ENCODE results near the gene IRS1.
"Not testable (repeated sequence)": the region's sequence is repeated elsewhere in the genome, so short reads cannot be mapped to it uniquely, and the experiment has no call there.

Gene IRS1, protein sequence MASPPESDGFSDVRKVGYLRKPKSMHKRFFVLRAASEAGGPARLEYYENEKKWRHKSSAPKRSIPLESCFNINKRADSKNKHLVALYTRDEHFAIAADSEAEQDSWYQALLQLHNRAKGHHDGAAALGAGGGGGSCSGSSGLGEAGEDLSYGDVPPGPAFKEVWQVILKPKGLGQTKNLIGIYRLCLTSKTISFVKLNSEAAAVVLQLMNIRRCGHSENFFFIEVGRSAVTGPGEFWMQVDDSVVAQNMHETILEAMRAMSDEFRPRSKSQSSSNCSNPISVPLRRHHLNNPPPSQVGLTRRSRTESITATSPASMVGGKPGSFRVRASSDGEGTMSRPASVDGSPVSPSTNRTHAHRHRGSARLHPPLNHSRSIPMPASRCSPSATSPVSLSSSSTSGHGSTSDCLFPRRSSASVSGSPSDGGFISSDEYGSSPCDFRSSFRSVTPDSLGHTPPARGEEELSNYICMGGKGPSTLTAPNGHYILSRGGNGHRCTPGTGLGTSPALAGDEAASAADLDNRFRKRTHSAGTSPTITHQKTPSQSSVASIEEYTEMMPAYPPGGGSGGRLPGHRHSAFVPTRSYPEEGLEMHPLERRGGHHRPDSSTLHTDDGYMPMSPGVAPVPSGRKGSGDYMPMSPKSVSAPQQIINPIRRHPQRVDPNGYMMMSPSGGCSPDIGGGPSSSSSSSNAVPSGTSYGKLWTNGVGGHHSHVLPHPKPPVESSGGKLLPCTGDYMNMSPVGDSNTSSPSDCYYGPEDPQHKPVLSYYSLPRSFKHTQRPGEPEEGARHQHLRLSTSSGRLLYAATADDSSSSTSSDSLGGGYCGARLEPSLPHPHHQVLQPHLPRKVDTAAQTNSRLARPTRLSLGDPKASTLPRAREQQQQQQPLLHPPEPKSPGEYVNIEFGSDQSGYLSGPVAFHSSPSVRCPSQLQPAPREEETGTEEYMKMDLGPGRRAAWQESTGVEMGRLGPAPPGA (N-terminal part only)

DNA sequence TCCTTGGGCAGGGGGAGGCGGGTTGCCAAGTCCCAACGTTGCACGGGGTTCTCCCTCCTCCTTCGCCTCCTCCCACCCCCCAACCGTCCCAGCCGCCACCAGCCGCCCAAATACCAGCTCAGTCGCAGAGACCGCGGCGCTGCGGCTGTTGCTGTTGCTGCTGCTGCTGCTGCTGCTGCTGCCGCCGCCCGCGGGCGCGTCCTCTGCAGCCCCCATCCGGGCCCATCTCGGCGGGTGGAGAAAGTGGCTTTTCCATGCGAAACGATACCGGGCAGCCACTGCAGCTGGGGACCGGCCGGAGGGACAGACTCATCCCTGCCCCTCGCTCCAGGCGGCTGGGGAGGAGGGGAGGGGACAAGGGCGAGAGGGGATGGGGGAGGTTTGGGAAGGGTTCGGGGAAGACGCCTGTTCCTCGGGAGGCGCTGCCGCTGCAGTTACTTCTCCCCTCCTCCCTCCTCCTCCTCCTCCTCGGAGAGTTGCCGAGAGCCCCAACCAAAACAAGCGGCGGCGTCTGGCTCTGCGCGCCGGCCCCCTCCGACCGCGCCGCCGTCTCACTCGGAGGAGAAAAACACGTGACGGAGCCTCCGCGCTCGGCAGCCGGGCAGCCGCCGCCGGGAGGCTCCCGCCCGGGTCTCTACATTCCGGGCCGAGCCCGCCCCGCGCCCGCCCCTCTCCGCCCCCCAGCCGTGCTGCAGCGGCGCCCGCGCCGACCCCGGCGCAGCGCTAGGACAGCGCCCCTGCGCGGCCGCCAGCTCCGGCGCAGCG lies at the start of gene IRS1:
IRS1 (minus strand) TSS at position 610 of the 765 bp plus-strand sequence. CDS start 1,082 bp downstream, outside the sequence.
- no peak for DNase-seq

DNA sequence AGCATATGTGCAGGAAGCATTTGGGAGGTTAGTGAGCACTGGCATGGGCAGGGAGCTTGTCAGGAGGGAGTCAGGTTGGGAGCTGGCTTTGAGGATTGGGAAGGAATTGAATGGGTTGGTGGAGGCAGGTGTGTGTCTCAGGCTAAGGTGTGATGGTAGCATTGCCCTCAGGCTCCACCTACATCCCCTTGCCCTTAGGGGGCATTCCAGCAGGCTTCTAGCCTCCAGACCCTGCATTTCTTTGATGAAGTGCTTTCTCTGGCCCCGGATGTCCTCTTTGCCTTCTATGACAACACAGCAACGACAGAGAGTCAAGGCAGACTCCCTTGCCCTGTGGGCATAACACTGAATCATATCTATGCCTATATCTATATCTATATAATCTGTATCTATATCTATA lies 49.7 kb upstream of the IRS1 start:
- DNase-seq, result no peak

DNA sequence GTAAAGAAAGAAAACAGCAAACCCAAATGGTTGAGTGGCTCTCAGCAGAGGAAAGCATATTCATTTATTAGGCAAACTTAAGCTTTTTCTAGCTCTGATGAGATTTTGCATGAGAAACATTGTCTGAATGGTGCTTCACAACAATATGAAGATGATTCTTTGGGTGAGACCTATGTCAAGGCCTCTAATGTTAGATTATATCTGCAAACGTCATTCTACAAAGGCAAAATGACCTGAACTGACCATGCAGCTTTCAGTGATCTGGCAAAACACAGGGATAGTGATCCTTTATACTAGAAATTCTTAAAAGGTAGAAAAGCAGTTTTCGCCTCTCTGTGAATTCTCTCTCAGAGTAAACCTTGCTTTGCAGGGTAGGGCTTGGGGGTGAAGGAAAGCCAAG lies 47.9 kb upstream of the IRS1 start:
- DNase-seq, result no peak

DNA sequence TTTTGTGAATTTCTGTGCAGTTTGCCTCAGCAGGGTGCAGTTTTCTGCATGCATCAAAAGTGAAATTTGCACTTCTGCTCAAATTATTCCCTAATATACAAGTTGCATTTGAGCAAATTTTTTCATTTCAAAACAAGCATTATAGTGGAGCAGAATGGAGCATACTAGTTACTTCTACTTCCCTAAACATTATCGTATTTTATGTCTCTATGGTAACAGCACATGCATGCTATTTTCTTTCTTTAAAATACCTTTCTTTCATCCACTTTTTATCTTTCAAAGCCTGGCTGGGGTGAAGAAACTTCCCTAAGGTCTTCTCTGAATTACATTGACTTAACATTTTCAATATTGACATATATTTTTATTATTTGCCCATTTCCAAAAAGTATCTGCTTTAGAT lies 47.5 kb upstream of the IRS1 start:
- no peak for DNase-seq

DNA sequence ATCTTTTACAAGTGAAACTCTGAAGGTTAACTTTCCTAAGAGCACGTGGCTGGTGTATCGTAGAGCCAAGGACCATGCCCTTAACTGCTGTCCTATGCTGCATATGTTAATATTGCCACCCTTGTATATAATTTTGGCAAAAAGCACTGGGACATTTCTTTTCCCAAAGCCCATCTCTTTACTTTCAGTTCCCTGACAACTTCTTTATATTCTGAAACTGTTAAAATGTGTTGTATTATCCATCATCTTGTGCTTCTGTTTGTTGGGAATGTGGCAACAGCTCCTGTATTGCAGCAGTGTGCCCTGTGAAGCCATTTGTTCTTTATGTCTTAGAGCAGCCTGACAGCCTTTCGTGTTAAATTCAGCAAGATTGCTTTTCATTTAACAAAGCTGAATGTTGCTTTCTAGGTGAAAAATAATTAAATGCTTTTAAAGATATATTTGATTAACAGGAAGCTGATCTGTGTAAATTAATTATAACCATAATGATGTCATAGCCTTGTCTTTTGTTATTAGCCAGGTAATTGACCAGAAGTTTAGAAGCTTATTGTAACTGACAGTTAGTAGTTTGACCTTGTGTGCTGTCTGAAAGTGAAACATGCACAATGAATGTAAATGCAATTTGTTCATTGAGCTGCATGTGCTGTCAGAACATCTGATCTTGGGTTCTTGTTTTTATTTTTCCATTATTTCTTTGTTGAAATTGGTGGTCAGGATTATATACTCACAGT lies 45.9 kb upstream of the IRS1 start:
- no peak for DNase-seq

DNA sequence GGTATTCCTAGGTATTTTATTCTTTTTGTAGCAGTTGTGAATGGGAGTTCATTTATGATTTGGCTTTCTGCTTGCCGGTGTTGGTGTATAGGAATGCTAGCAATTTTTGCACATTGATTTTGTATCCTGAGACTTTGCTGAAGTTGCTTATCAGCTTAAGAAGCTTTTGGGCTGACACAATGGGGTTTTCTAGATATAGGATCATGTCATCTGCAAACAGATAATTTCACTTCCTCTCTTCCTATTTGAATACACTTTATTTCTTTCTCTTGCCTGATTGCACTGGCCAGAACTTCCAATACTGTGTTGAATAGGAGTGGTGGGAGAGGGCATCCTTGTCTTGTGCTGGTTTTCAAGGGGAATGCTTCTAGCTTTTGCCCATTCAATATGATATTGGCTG lies 43.4 kb upstream of the IRS1 start:
- DNase-seq, result not testable (repeated sequence)

DNA sequence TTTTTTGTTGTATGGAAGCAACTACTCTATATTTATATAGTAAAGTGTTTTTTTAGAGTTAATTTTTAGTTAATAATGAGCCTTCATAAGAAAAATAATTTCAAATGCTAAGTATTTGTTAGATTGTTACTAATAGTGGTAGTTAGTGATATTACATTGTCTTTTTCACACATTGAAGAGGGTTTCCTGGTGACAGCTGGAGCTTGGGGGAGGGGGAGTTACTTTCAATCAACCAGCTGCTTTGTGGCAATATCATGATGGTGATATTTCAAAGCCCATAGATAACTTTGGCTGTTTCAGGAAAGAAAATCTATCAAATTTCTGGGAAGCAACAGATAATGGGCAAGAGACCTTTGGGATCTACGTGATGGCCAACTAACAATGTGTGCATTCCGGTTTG lies 40.3 kb upstream of the IRS1 start:
- DNase-seq, result no peak

DNA sequence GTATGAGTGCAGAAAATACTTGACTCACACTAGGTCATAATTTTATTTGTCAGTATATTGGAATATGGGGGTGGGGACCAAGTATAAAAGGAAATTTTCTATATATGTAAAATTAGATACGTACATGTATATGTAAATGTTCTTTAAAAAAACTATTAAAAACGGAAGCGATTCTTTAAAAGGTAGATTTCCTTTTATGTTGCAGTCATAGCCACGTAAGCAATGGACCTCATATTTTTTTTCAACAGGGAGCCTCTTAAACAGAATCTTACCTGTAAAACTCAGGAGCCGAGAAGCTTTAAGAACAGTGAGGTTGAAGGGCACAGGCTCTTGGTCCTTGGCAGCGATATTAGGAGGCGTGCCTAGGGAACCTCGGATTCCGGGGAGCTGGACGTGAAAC lies 39.5 kb upstream of the IRS1 start:
- no peak for DNase-seq

DNA sequence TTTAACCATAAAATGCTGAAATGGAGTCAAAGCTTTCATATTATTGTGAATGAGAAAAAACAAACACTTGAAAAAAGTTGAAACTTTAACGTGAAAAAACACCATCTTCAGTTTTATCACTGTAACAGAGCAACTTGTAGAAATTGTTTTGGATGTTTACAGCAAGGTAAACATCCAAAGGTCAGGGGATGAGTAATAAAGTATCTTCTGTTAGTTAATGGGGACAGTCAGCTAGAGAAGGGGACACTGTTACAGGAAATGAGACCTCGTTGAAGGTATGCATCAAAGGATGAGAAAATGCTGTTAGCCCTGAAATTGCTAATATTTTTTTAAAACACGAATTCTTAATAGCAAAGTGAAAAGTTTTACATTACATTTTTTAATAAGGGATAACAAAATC lies 39.1 kb upstream of the IRS1 start:
- no peak for DNase-seq

DNA sequence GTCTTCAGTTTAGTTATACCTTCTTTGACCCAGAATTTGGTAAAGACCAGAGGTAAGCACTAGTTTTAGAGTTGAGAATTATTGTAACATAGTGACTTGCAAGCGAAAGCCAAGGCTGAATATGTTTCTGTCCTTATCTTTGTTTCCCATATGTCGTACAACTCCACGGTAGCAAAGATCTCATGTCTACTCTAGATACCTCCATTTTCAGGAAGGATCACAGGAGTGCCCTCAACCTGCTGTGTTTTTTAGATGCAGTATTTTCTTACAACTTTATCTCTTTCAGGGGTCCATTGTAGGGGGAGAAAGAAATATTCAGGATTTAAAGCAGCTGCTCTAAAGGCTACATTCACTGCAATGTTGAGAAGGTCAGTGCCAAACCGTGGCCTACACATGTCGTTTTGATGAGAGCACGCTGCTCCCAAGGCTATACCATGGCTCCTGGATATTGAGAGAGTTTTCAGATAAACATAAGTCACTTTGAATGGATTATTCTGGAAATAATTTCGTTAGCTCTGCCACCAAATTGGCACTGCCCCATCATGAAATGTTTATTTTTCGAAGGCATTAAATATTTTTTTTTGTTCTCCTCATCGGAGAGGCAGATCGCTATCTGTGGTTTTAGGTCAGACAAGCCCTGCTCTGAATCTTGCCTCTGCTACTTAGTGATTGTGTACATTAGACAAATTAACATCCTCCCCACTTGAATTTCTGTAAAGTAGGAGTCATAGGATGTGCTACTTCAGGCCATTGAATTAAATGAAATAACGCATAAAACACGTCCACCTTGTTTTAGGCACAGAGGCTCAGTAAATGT lies 38.4 kb upstream of the IRS1 start:
- no peak for DNase-seq

DNA sequence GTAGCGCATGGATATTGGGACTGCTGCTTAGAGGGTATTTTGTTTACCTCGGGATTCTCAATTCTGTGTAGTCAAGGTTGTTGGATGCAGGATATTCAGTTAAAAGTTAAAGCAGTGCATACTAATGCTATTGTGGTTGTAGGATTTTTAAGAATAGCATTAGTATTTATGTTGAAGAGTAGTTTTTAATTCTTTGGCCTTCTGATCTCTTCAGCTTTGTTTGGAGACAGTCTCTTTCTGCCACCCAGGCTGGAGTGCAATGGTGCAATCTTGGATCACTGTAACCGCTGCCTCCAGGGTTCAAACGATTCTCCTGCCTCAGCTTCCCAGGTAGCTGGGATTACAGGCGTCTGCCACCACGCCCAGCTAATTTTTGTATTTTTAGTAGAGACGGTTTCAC lies 37.7 kb upstream of the IRS1 start:
- no peak for DNase-seq

DNA sequence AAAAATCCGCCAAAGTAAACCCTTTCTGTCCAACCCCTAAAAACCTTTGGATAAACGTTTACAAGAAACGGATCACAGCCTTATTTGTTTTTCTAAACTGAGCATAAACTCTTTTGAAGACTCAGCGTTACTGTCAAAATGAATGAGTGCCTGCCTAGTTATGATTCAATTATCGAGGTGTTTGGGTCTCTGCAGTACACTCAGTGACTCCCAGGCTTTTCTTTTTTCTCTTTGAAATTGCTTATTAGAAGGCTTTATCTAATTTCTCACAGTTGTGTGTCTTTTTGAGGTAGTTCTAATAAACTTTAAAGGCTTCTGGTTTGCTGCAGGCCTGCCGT lies 36.9 kb upstream of the IRS1 start:
- DNase-seq, result no peak

DNA sequence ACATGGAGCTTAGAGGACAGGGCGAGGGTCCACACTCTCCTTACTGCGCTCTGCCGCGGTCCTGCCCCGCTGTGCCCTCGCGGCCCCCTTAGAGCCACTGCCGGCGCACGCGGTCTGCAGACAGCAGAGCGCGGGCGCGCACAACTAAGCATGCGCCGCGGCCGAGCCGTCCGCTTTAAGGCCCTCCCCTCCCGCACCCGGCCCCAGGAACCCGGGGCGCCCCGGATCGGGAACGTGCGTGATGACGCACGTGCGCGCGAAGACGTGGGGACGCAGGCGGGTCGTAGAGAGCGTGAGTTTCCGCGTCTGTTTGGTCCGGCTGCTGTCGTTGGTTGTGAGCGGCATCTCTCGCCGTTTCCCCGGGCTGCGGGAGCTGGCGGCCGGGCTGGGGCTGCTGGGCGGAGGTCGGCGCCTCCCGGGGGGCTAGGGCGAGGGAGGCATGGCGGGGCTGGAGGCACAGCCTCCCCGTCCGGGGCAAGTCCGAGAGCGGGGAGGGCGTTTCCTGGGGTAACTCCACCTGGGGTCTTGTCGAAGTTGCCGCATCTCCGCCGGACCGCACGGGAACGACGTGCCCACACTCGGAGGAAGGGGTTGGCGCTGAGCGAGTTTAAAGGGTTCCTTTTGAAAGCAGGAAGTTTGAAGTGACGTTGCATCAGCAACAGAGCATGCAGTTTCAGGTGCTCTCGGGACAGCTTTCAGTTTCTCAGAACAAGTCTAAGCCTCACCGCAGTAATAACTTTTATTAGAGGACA lies 36.4 kb upstream of the IRS1 start, which contains the start of gene RHBDD1:
RHBDD1 (plus strand) TSS at position 259 of the 752 bp plus-strand sequence. CDS start 28,640 bp downstream, outside the sequence.
- DNase-seq, result peak; percentile 56

DNA sequence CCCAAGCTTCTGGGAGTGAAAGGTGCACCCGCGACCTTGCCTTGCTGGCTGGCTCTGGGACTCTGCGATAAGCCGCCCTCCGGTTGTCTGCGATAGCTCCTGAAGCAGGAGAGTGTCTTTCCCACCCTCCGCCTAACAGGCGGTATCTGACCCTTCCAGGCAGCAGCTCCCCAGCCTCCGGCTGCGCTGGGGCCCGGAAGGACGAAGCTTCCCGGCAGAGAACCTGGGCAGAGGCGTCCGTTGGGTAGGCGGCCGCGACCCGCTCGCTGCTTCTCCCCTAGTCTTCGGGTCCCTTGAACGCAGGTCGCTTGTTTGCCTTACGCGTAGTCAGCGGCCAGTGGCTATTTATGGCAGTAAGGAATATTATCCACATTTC lies 35.8 kb upstream of the IRS1 start:
- no peak for DNase-seq

DNA sequence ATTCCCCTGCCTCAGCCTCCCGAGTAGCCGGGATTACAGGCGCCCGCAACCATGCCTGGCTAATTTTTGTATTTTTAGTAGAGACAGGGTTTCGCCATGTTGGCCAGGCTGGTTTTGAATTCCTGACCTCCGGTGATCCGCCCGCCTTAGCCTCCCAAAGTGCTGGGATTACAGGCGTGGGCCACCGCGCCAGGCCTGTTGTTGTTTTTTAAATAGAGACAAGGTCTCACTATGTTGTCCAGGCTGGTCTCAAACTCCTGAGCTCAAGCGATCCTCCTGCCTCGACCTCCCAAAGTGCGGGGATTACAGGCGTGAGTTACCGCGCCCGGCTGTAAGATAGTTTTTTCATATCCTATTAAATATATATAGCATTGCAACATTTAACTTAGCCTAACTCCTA lies 35.3 kb upstream of the IRS1 start:
- not testable (repeated sequence) for DNase-seq

DNA sequence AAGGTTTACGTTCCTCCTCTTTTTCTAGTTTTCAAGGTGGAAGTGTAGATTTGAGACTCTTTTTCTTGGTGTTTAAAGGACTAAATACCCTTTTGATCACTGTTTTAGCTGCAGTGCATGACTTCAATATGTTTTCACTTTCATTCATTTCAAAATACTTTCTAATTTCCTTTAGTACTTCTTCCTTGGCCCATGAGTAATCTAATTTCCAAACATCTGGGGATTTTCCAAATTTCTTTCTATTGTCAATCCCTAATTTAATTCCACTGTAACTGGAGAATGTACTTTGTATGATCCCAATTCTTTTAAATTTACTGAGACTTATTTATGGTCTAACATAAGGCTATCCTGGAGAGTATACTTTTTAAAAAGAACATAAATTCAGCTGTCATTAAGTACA lies 32.4 kb upstream of the IRS1 start:
- no peak for DNase-seq

DNA sequence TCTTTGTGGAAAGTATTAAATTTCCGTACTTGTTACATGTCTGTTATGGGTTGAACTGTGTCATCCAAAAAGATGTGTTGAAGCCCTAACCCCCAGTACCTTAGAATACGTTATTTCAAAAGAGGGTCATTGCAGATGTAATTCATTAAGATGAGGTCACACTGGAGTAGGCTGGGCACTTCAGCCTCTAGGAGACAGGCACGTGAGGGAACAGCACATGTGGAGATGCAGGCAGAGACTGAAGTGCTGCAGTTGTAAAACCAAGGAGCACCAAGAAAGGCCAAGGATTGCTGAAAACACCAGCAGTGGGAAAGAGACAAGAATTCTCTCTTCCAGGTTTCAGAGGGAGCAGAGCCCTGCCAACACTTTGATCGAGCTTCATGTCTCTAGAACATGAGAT lies 31.6 kb upstream of the IRS1 start:
- no peak for DNase-seq

DNA sequence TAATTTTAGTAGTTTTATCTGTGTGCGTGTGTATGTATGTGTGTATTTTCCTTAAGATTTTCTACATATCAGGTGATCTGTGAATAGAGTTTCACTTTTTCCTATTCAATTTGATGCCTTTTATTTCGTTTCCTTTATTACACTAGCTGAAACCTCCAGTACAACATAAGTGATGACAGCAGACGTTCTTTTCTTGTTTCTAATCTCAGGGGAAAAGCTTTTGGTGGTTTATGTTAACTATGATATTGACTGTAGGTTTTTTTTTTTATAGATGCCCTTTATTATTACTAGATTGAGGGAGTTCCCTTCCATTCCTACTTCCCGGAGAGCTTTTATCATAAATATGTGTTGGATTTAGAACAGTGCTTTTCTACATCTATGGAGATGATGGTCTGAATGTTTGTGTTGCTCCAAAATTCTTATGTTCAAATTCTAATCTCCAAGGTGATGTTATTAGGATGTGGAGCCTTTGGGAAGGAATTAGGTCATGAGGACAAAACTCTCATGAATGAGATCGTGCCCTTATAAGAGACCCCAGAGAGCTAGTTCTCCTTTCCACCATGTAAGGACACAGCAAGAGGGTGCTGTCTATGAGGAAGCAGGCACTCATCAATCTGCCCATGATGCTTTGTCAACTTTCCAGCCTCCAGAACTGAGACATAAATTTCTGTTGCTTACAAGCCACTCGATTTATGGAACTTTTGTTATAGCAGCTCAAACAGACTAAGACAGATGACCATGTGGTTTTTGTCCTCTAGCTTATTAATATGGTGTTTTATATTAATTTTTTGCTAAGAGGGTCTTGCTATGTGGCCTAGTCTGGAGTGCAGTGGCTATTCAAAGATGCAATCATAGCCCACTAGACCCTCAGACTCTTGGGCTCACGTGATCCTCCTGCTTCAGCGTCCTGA lies 30.4 kb upstream of the IRS1 start:
- DNase-seq, result no peak

DNA sequence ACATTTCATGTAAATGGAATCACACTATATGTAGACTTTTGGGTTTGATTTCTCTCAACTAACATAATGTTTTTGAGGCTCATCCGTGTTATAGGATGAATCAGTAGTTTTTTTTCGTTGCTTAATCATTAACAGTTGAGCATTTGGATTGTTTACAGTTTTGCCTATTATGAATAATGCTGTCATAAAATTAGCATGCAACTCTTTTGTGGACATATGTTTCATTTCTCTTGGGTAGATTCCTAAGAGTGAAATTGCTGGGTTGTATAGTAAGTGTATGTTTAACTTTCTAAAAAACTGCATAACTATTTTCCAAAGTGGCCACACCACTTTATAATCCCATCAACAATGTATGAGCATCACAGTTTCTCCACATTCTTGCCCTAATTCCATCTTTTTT lies 28.6 kb upstream of the IRS1 start:
- no peak for DNase-seq

DNA sequence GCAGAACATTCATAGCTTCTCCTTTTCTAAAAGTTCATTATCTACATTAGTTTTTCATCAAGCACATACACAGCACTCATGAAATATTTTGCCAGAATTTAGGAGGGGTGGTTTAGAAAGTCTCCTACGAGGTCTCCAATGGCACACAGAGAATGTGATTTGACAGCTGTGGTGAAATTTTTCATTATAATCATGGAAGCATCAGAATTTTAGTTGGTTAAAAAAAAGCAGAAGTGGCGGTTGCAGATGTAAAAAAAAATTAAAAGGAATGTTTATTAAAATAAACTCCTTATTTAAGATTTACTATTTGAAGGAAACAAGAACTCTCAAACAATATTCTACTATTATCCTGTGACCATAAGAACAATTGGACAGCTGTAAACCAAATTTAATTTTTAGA lies 25.4 kb upstream of the IRS1 start:
- DNase-seq, result no peak
